K562 (cell line): ENCODE measurements around the gene SEC23IP.

Experiments used
- BRCA1 ChIP-seq, 2 experiments: fragments of 450-650 bp in 1 of 2; sonication (generic) in 1 of 2; formaldehyde crosslinking in 1 of 2; IDR thresholded peaks; 2 replicates each; pipeline versions ENCODE4 v1.5.0 to v1.6.1; 2017 to 2020; ENCODE audit warnings: mild to moderate bottlenecking in 1 of 2, missing genetic modification reagents in 1 of 2
- CTCF ChIP-seq, 3 experiments: IDR thresholded peaks in 2 of 3; conservative IDR thresholded peaks in 1 of 3; 2 replicates each; pipeline ENCODE4 v1.5.1; 2011 to 2012; ENCODE audit warnings: low read length in 3 of 3, mild to moderate bottlenecking in 3 of 3, control low read depth in 2 of 3, improper control_type of control experiment in 1 of 3, inconsistent platforms in 1 of 3, low read depth in 1 of 3, mixed read lengths in 1 of 3, moderate library complexity in 1 of 3; ENCODE audit not compliant: insufficient read depth in 2 of 3
- DACH1 ChIP-seq: fragments of 450-650 bp; IDR thresholded peaks from 2 replicates; pipeline ENCODE4 v1.6.1; 2018; ENCODE audit not compliant: partially characterized antibody
- HMG20A ChIP-seq: fragments of 450-650 bp; formaldehyde crosslinking; conservative IDR thresholded peaks from 2 replicates; pipeline ENCODE4 v1.4.0; 2020; ENCODE audit warnings: mild to moderate bottlenecking, mixed read lengths
- NRF1 ChIP-seq, 2 experiments: fragments of 450-650 bp; IDR thresholded peaks in 1 of 2; conservative IDR thresholded peaks in 1 of 2; 2 replicates each; pipeline ENCODE4 v1.6.1; 2014; ENCODE audit warnings: mild to moderate bottlenecking in 2 of 2
- POLR2A ChIP-seq: fragments of 450-650 bp; conservative IDR thresholded peaks from 2 replicates; pipeline ENCODE4 v1.6.1; 2016
- TBP ChIP-seq: optimal IDR thresholded peaks from 2 replicates; pipeline ENCODE3; 2011; ENCODE audit warnings: low read depth, low read length, improper control_type of control experiment

GRCh38 chr10:119969609-119970008 lies 77.1 kb downstream of the SEC23IP start:
- TF ChIP-seq TBP (no peak), DACH1 (no peak), NRF1 (conservative IDR thresholded peaks at IDR 0.05 in 1 of 2, IDR thresholded peaks at IDR 0.05 in 1 of 2) (no peak), CTCF (IDR thresholded peaks at IDR 0.05 in 2 of 3, conservative IDR thresholded peaks at IDR 0.05 in 1 of 3; ENCODE audit: insufficient read depth in 2 of 3, low read depth in 1 of 3, low read length in 3 of 3) (no peak), BRCA1 (IDR thresholded peaks at IDR 0.05) (no peak), BRCA1 (CRISPR knock-in tag; IDR thresholded peaks at IDR 0.05) (no peak), POLR2A (no peak), HMG20A (no peak)
